Measurements from ENCODE around the gene SLC7A1. TPM values are rescaled to one million over a fixed set of nuclear protein-coding genes. Genes with fewer than 3 reads are reported as not detected.

SLC7A1 gene
- total RNA-seq, 1 experiment from 2014 or later: 84.5 TPM

GRCh38 chr13:29526741-29527140 lies 68.7 kb downstream of the SLC7A1 start:
- ChIA-PET CTCF (no interaction called here), POLR2A (no interaction called here)
- no peak overlapping the region for H3K27ac Mint-ChIP-seq
- DNase-seq (ENCODE audit: low spot score) (no peak), ATAC-seq (no peak)
- peaks cover 5% of the 10 kb centered on the region; the same call in 1 of the 2 replicates for H3K4me1 Mint-ChIP-seq
- no peaks in the 10 kb centered on the region for H3K27me3 Mint-ChIP-seq (ENCODE audit: low read depth)
- H3K4me3 Mint-ChIP-seq: no peak overlapping the region
- H3K9me3 Mint-ChIP-seq: no peaks in the 10 kb centered on the region
- TF ChIP-seq AFF4 (CRISPR knock-in tag; IDR thresholded peaks at IDR 0.05; ENCODE audit: borderline replicate concordance): no peak
- no peak for TF ChIP-seq E2F1 (CRISPR knock-in tag; IDR thresholded peaks at IDR 0.05)
- TF ChIP-seq ZNF263 (CRISPR knock-in tag; IDR thresholded peaks at IDR 0.05; ENCODE audit: low read depth): no peak
- no peak for TF ChIP-seq NFE2L1 (CRISPR knock-in tag; IDR thresholded peaks at IDR 0.05)
- TF ChIP-seq PRDM15 (CRISPR knock-in tag; IDR thresholded peaks at IDR 0.05): no peak
- TF ChIP-seq ATF2 (CRISPR knock-in tag; IDR thresholded peaks at IDR 0.05; ENCODE audit: borderline replicate concordance, low read depth): no peak
- no peak for TF ChIP-seq CDX4 (CRISPR knock-in tag; IDR thresholded peaks at IDR 0.05; ENCODE audit: borderline replicate concordance)
- no peak for TF ChIP-seq FOXK1 (CRISPR knock-in tag; IDR thresholded peaks at IDR 0.05)
- no peak for TF ChIP-seq ZNF532 (CRISPR knock-in tag; IDR thresholded peaks at IDR 0.05; ENCODE audit: borderline replicate concordance)
- TF ChIP-seq FOXJ3 (CRISPR knock-in tag; IDR thresholded peaks at IDR 0.05; ENCODE audit: borderline replicate concordance): no peak
- TF ChIP-seq AR (CRISPR knock-in tag; IDR thresholded peaks at IDR 0.05): no peak
- TF ChIP-seq ZMAT4 (CRISPR knock-in tag; IDR thresholded peaks at IDR 0.05): no peak
- no peak for TF ChIP-seq ATF3 (CRISPR knock-in tag; conservative IDR thresholded peaks at IDR 0.05)
- TF ChIP-seq NFATC4 (CRISPR knock-in tag; IDR thresholded peaks at IDR 0.05): no peak
- TF ChIP-seq USF1 (CRISPR knock-in tag; IDR thresholded peaks at IDR 0.05): no peak
- H3K36me3 Mint-ChIP-seq: peaks cover 62% of the 10 kb centered on the region

Data from WTC11 (cell line).